Astrocyte of the spinal cord (primary cell): ENCODE measurements around the gene CEP85L.

Experiments used
- DNase-seq: peaks from one replicate; pipeline ENCODE4 v3.0.0; 2011; ENCODE audit warnings: low read depth, low spot score
- H3K4me3 ChIP-seq: 2 replicates; pipeline ENCODE4 v1.5.1; 2011; ENCODE audit warnings: low read depth, mild to moderate bottlenecking, low read length, moderate library complexity
- CTCF ChIP-seq: IDR thresholded peaks from 2 replicates; pipeline ENCODE4 v1.5.1; 2012; ENCODE audit warnings: low read depth, mild to moderate bottlenecking, low read length, inconsistent platforms
- in situ Hi-C: cut with HindIII; loops from 2 replicates; pipeline ENCODE4 v1.10.0; 2017; ENCODE audit warnings: low sequenced_read_pairs

Gene CEP85L

GRCh38 chr6:118630067-118630466 is 21.3 kb downstream of the CEP85L start:
- in situ Hi-C loops, result no loop called here
- no peak overlapping the region for H3K4me3 ChIP-seq
- no peak for DNase-seq
- TF ChIP-seq CTCF, result no peak

- no peak for TF ChIP-seq CTCF
- no peak overlapping the region for H3K4me3 ChIP-seq
- in situ Hi-C loops, result no loop called here
- no peak for DNase-seq
Measured at GRCh38 chr6:118627724-118628123, 23.7 kb downstream of the CEP85L start.

DNA sequence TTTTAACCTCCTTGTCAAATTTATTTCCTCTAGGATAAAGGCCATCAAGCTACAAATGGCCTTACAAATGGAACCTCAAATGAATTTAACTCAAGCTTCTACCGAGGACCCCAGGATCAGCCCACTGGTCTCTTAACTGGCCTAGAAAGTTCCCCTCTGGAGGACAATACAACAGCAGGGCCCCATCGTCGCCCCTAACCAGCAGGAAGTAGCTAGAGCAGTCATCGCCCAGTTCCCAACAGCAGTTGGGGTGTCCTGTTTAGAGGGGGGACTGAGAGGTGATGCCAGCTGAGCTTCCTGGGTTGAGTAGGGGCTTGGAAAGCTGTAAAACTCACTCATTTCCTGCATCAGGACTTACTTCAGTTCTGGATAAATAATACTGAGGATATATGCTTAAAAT is 25.6 kb downstream of the CEP85L start:
- in situ Hi-C loops, result no loop called here
- TF ChIP-seq CTCF, result no peak
- DNase-seq, result no peak

DNA sequence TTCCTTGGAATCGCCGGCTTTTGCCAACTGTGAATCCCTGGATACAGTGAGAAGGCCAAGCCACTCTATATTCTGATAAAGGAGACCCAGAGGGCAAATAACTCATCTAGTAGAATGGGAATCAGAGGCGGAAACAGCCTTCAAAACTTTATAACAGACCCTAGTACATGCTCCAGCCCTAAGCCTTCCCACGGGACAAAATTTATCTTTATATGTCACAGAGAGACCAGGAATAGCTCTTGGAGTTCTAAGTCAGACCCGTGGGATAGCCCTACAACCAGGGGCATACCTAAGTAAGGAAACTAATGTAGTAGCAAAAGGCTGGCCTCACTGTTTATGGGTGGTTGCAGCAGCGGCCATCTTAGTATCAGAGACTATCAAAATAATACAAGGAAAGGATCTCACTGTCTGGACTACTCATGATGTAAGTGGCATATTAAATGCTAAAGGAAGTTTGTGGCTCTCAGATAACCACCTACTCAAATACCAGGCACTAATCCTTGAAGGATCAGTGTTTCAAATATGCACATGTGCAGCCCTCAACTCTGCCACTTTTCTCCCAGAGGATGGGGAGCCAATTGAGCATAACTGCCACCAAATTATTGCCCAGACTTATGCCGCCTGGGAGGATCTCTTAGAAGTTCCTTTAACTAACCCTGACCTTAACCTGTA is 29.5 kb downstream of the CEP85L start:
- no peak for DNase-seq
- TF ChIP-seq CTCF, result no peak
- H3K4me3 ChIP-seq, result no peak overlapping the region
- in situ Hi-C loops, result no loop called here

More for the DNA sequence above, 25.6 kb downstream of the CEP85L start:
- H3K4me3 ChIP-seq, result no peak overlapping the region

GRCh38 chr6:118620202-118620601 is 31.2 kb downstream of the CEP85L start:
- no peak for TF ChIP-seq CTCF
- in situ Hi-C loops, result no loop called here
- H3K4me3 ChIP-seq, result no peak overlapping the region
- no peak for DNase-seq

DNA sequence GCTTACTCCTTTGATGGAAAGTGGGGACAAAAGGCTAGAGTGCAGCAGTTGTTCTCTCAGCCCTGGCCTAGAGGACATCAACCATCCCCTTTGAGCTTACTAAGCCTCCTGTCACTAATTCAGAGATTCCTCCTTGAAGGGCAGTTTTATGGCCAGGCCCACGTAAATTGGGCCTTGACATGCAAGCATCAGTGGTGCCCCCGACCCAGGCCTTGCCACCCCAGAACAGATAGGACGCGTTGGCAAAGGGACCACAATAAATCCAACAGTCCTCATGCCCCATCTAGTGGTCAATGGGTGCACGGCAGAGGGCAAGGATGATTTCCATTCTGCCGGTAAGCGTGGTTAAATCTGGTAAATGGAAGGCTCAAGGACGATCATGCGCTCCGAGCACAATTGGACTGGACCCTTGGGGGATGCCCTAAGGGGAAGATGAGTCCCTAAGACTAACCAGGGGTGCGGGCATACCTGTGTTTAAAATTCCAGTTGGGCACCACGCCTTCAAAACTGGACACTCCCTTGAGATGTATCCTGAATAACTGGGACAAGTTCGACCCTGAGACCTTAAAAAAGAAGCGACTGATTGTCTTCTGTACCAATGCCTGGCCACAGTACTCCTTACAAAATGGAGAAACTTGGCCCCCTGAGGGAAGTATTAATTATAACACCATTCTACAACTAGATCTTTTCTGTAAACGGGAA is 32.6 kb downstream of the CEP85L start:
- no peak overlapping the region for H3K4me3 ChIP-seq
- in situ Hi-C loops, result no loop called here
- peak; percentile 95 for TF ChIP-seq CTCF
- DNase-seq, result peak; percentile 31
